Osteoblast (primary cell): ENCODE measurements around the gene SETD1A. TPM values are rescaled to one million over a fixed set of nuclear protein-coding genes. Genes with fewer than 3 reads are reported as not detected.

Experiments used
- DNase-seq: peaks from one replicate; pipeline ENCODE4 v3.0.0; 2011; ENCODE audit warnings: low spot score, mixed read lengths; ENCODE audit not compliant: insufficient read length; ENCODE audit errors: missing footprints
- H2AFZ ChIP-seq: 2 replicates; pipeline ENCODE4 v1.6.0; 2011; ENCODE audit warnings: mild to moderate bottlenecking, low read length
- H3K27ac ChIP-seq: 2 replicates; pipeline ENCODE4 v1.5.1; 2011; ENCODE audit warnings: mild to moderate bottlenecking, low read depth, low read length, moderate library complexity
- H3K27me3 ChIP-seq: 2 replicates; pipeline ENCODE4 v1.6.0; 2012; ENCODE audit warnings: mild to moderate bottlenecking, control low read depth, inconsistent platforms, low read length, moderate library complexity; ENCODE audit not compliant: insufficient read depth
- H3K36me3 ChIP-seq: 2 replicates; pipeline ENCODE4 v1.5.1; 2011; ENCODE audit warnings: mild to moderate bottlenecking, low read length, control low read depth, moderate library complexity; ENCODE audit not compliant: insufficient read depth
- H3K4me1 ChIP-seq: 2 replicates; pipeline ENCODE4 v1.5.1; 2011; ENCODE audit warnings: mild to moderate bottlenecking, low read length, control low read depth, moderate library complexity; ENCODE audit not compliant: insufficient read depth
- H3K4me2 ChIP-seq: 2 replicates; pipeline ENCODE4 v1.6.0; 2011; ENCODE audit warnings: mild to moderate bottlenecking, low read length; ENCODE audit not compliant: insufficient read depth
- H3K4me3 ChIP-seq: fragments of 200-600 bp; sonication (generic); 3 replicates; pipeline ENCODE4 v1.5.1; 2012; ENCODE audit warnings: mild to moderate bottlenecking, low read length, inconsistent platforms; ENCODE audit not compliant: insufficient read depth
- H3K79me2 ChIP-seq: 2 replicates; pipeline ENCODE4 v1.6.0; 2012; ENCODE audit warnings: mild to moderate bottlenecking, low read length, control low read depth, inconsistent platforms; ENCODE audit not compliant: insufficient read depth
- H3K9me3 ChIP-seq: 2 replicates; pipeline ENCODE4 v1.5.1; 2011; ENCODE audit warnings: low read depth, low read length, control low read depth
- H4K20me1 ChIP-seq: 2 replicates; pipeline ENCODE4 v1.6.0; 2012; ENCODE audit warnings: mild to moderate bottlenecking, low read length, control low read depth; ENCODE audit not compliant: insufficient read depth
- total RNA-seq: library from RNA; depleted of rRNA; stranded (reverse); fragments of >200 nt; gene quantifications from 2 replicates; pipeline ENCODE4 v1.2.3, GENCODE V29; 2012
- TF ChIP-seq, protein P1 (sequence below): IDR thresholded peaks from 2 replicates; pipeline ENCODE4 v1.5.1; 2011; ENCODE audit warnings: mild to moderate bottlenecking, low read depth, low read length, moderate library complexity; ENCODE audit errors: extremely low read depth

SETD1A gene
- total RNA-seq, 1 donor: 2.2 TPM

DNA sequence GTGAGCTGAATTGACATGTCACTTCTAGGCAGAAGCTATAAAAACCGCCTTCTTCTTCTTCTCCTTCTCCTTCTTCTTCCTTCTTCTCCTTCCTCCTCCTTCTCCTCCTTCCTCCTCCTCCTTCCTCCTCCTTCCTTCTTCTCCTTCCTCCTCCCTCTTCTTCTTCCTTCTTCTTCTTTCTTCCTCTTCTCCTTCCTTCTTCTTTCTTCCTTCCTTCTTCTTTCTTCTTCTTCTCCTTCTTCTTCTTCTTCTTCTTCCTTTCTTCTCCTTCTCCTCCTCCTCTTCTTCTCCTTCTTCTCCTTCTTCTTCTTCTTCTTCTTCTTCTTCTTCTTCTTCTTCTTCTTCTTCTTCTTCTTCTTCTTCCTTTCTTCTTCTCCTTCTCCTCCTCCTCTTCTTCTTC, 38.9 kb upstream of the SETD1A start:
- Histone ChIP-seq H3K79me2 (no peaks in the 10 kb centered on the region), H3K4me1 (peaks cover 9% of the 10 kb centered on the region), H3K4me2 (no peak overlapping the region), H3K36me3 (no peaks in the 10 kb centered on the region), H3K27ac (no peak overlapping the region), H2AFZ (no peak overlapping the region), H3K27me3 (no peaks in the 10 kb centered on the region), H3K4me3 (no peak overlapping the region), H3K9me3 (no peaks in the 10 kb centered on the region), H4K20me1 (no peaks in the 10 kb centered on the region)
- no peak for DNase-seq
- TF ChIP-seq, protein P1, sequence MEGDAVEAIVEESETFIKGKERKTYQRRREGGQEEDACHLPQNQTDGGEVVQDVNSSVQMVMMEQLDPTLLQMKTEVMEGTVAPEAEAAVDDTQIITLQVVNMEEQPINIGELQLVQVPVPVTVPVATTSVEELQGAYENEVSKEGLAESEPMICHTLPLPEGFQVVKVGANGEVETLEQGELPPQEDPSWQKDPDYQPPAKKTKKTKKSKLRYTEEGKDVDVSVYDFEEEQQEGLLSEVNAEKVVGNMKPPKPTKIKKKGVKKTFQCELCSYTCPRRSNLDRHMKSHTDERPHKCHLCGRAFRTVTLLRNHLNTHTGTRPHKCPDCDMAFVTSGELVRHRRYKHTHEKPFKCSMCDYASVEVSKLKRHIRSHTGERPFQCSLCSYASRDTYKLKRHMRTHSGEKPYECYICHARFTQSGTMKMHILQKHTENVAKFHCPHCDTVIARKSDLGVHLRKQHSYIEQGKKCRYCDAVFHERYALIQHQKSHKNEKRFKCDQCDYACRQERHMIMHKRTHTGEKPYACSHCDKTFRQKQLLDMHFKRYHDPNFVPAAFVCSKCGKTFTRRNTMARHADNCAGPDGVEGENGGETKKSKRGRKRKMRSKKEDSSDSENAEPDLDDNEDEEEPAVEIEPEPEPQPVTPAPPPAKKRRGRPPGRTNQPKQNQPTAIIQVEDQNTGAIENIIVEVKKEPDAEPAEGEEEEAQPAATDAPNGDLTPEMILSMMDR: no peak

DNA sequence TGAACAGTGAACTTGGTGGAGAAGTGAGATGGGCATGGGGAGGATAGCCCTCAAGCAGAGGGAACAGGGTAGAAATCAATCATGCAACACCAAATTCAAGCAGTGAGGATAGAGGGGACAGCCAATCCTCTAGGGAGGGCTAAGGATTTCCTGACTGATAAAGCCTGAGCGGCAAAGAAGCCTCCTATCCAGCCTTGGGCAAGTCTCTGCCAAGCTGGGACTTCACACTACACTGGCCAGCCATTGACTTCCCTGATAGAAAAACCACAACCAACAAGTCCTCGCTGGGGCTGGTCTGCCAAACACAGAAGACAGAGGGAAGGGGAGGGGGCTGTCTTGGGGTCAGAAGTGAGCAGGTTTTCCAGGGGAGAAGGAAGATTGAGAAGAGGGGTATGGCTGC, 36.7 kb upstream of the SETD1A start:
- TF ChIP-seq, protein P1: no peak
- Histone ChIP-seq H2AFZ (no peak overlapping the region), H3K9me3 (no peaks in the 10 kb centered on the region), H4K20me1 (peaks cover 6% of the 10 kb centered on the region), H3K4me1 (peaks cover 18% of the 10 kb centered on the region), H3K27ac (no peak overlapping the region), H3K4me2 (no peak overlapping the region), H3K36me3 (peaks cover 3% of the 10 kb centered on the region), H3K27me3 (no peaks in the 10 kb centered on the region), H3K79me2 (peaks cover 7% of the 10 kb centered on the region), H3K4me3 (no peak overlapping the region)
- DNase-seq: no peak

DNA sequence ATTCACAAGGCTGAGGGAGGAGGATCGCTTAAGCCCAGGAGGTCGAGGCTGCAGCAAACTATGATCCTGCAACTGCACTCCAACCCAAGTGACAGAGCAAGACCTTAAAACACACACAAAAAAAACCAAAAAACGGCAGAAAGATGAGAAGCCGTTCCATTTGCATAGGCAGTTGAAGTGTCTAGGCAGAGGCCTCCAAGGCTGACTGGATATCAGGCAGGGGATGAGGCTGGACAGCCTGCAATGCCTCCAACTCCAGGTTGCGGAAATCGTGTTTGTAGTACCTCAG, 36.2 kb upstream of the SETD1A start:
- DNase-seq: no peak
- peaks cover 7% of the 10 kb centered on the region for H3K79me2 ChIP-seq
- H3K4me1 ChIP-seq: peaks cover 18% of the 10 kb centered on the region
- H3K4me2 ChIP-seq: peak overlapping the region; percentile 76
- TF ChIP-seq, protein P1: no peak
- peak overlapping the region; percentile 97 for H2AFZ ChIP-seq
- H3K4me3 ChIP-seq: peak overlapping the region; percentile 76
- H3K36me3 ChIP-seq: peaks cover 7% of the 10 kb centered on the region
- H3K27me3 ChIP-seq: no peaks in the 10 kb centered on the region
- H4K20me1 ChIP-seq: peaks cover 6% of the 10 kb centered on the region
- H3K9me3 ChIP-seq: no peaks in the 10 kb centered on the region
- peak overlapping the region; percentile 71 for H3K27ac ChIP-seq

DNA sequence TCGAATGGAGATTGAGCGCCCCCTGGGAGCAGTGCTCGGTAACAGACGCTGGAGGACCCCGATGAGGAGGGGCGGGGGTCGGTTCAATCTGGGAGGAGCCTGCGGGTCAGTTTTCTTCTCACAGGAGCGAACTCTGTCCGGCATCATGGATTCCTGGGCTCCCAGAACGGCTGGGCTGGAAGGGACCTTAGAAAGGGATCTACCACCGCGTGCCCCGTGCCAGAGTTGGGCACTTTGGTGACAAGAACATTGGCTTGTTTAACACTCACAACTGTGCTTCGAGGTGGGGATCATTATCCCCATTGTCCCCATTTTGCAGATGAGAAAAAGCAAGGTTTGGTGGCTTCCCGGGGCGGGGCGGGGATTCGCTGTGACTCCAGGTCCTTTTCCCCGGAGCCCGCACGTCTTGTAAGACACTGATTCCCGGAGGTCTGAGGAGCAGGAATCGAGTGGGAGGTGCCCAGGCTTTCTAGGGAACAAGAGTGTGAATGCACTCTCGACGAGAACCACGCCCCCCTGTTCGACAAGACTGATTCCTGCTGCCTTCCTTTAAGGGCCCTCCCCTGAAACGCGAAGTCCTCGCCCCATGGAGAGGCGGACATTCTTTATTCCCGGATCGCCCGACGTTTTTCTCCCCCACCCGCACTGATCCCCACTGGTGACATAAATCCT, 35.7 kb upstream of the SETD1A start:
- Histone ChIP-seq H3K4me3 (peak overlapping the region; percentile 76), H3K9me3 (no peaks in the 10 kb centered on the region), H3K79me2 (peaks cover 7% of the 10 kb centered on the region), H4K20me1 (peaks cover 9% of the 10 kb centered on the region), H2AFZ (peak overlapping the region; percentile 97), H3K27ac (peak overlapping the region; percentile 71), H3K36me3 (peaks cover 11% of the 10 kb centered on the region), H3K4me2 (peak overlapping the region; percentile 76), H3K4me1 (peaks cover 18% of the 10 kb centered on the region), H3K27me3 (no peaks in the 10 kb centered on the region)
- TF ChIP-seq, protein P1: peak; percentile 94
- DNase-seq: peak; percentile 96
